Skeletal muscle tissue (tissue), 4 donors: ENCODE measurements around the gene TOB1. TPM values are rescaled to one million over a fixed set of nuclear protein-coding genes. Genes with fewer than 3 reads are reported as not detected.
A peak's percentile ranks its signal among the peaks of the same experiment; 100 is the strongest.
"Not testable (repeated sequence)": the region's sequence is repeated elsewhere in the genome, so short reads cannot be mapped to it uniquely, and the experiment has no call there.

Experiments
- H3K27ac ChIP-seq: one replicate; pipeline ENCODE4 v1.7.0; 2013; ENCODE audit warnings: mild to moderate bottlenecking, low read depth, low read length, inconsistent platforms
- H3K27me3 ChIP-seq, 3 donors: one replicate each; pipeline ENCODE4 v1.7.0; 2013; ENCODE audit warnings: low read length in 3 of 3; ENCODE audit not compliant: control insufficient read depth in 3 of 3, insufficient read depth in 3 of 3
- H3K36me3 ChIP-seq, 3 donors: one replicate each; pipeline ENCODE4 v1.7.0; 2013; ENCODE audit warnings: low read length in 3 of 3; ENCODE audit not compliant: control insufficient read depth in 3 of 3, insufficient read depth in 3 of 3
- H3K4me1 ChIP-seq, 3 donors: one replicate each; pipeline ENCODE4 v1.7.0; 2013; ENCODE audit warnings: low read length in 3 of 3, mild to moderate bottlenecking in 3 of 3; ENCODE audit not compliant: control insufficient read depth in 3 of 3, insufficient read depth in 3 of 3
- H3K4me3 ChIP-seq, 3 donors: one replicate each; pipeline ENCODE4 v1.7.0; 2013; ENCODE audit warnings: low read length in 3 of 3
- H3K9ac ChIP-seq, 3 donors: one replicate each; pipeline ENCODE4 v1.7.0; 2013; ENCODE audit warnings: low read length in 3 of 3, mild to moderate bottlenecking in 3 of 3, moderate library complexity in 2 of 3, low read depth in 1 of 3
- H3K9me3 ChIP-seq, 3 donors: one replicate each; pipeline ENCODE4 v1.7.0; 2013; ENCODE audit warnings: low read length in 3 of 3; ENCODE audit not compliant: control insufficient read depth in 3 of 3
- total RNA-seq: library from RNA; depleted of rRNA; stranded (reverse); fragments of >200 nt; gene quantifications from one replicate; pipeline ENCODE4 v1.2.3, GENCODE V29; 2014
- donor health status: Osteomylitis.

TOB1 gene
- total RNA-seq, 1 donor from 2014 or later = 27.1 TPM

- peaks cover 4 to 7% (median 5%) of the 10 kb centered on the region in 3 donors for H3K4me1 ChIP-seq
- H3K9ac ChIP-seq = no peak overlapping the region
- no peaks in the 10 kb centered on the region for H3K36me3 ChIP-seq
- no peak overlapping the region for H3K4me3 ChIP-seq
- no peaks in the 10 kb centered on the region for H3K9me3 ChIP-seq
- H3K27me3 ChIP-seq = no peaks in the 10 kb centered on the region
- H3K27ac ChIP-seq = no peak overlapping the region
These were observed 18.5 kb upstream of the TOB1 start for GRCh38 chr17:50884439-50885311.

- Histone ChIP-seq H3K27ac (no peak overlapping the region), H3K27me3 (no peaks in the 10 kb centered on the region), H3K9me3 (no peaks in the 10 kb centered on the region), H3K9ac (no peak overlapping the region), H3K36me3 (no peaks in the 10 kb centered on the region), H3K4me1 (peaks cover 3 to 5% (median 3%) of the 10 kb centered on the region in 3 donors), H3K4me3 (no peak overlapping the region)
These were observed 17.8 kb upstream of the TOB1 start for GRCh38 chr17:50883850-50884438.

- no peak overlapping the region for H3K4me3 ChIP-seq
- H3K9ac ChIP-seq = no peak overlapping the region
- no peak overlapping the region for H3K27ac ChIP-seq
- H3K36me3 ChIP-seq = no peaks in the 10 kb centered on the region
- no peaks in the 10 kb centered on the region for H3K9me3 ChIP-seq
- peaks cover 0 to 3% (median 2%) of the 10 kb centered on the region in 3 donors for H3K4me1 ChIP-seq
- no peaks in the 10 kb centered on the region for H3K27me3 ChIP-seq
These were observed 16.7 kb upstream of the TOB1 start for GRCh38 chr17:50882851-50883250.

GRCh38 chr17:50881182-50881581, 15.0 kb upstream of the TOB1 start:
- no peaks in the 10 kb centered on the region for H3K27me3 ChIP-seq
- no peaks in the 10 kb centered on the region for H3K9me3 ChIP-seq
- no peak overlapping the region for H3K9ac ChIP-seq

GRCh38 chr17:50879086-50879485, 12.9 kb upstream of the TOB1 start:
- no peaks in the 10 kb centered on the region for H3K4me1 ChIP-seq
- no peak overlapping the region for H3K27ac ChIP-seq
- no peaks in the 10 kb centered on the region for H3K27me3 ChIP-seq
- H3K36me3 ChIP-seq = no peaks in the 10 kb centered on the region
- H3K4me3 ChIP-seq = no peak overlapping the region
- H3K9ac ChIP-seq = no peak overlapping the region
- no peaks in the 10 kb centered on the region for H3K9me3 ChIP-seq

More at GRCh38 chr17:50881182-50881581, 15.0 kb upstream of the TOB1 start:
- H3K4me3 ChIP-seq = no peak overlapping the region
- no peak overlapping the region for H3K27ac ChIP-seq
- H3K36me3 ChIP-seq = no peaks in the 10 kb centered on the region
- H3K4me1 ChIP-seq = no peaks in the 10 kb centered on the region

- H3K36me3 ChIP-seq = no peaks in the 10 kb centered on the region
- H3K9me3 ChIP-seq = no peaks in the 10 kb centered on the region
- H3K4me1 ChIP-seq = peaks cover 4 to 6% (median 4%) of the 10 kb centered on the region in 3 donors
- H3K27me3 ChIP-seq = no peaks in the 10 kb centered on the region
- no peak overlapping the region for H3K27ac ChIP-seq
- H3K9ac ChIP-seq = no peak overlapping the region
- no peak overlapping the region for H3K4me3 ChIP-seq
These were observed 11.7 kb upstream of the TOB1 start for GRCh38 chr17:50877838-50878237.

- not testable (repeated sequence) for H3K9ac ChIP-seq, H3K4me3 ChIP-seq, H3K27ac ChIP-seq, H3K36me3 ChIP-seq, H3K27me3 ChIP-seq, H3K9me3 ChIP-seq
- H3K4me1 ChIP-seq = peaks cover 7 to 14% (median 9%) of the 10 kb centered on the region in 3 donors
These were observed 10.9 kb upstream of the TOB1 start for GRCh38 chr17:50877042-50877441.

GRCh38 chr17:50875074-50875473, 8.9 kb upstream of the TOB1 start:
- no peaks in the 10 kb centered on the region for H3K9me3 ChIP-seq
- H3K4me3 ChIP-seq = no peak overlapping the region
- H3K4me1 ChIP-seq = peaks cover 10 to 18% (median 12%) of the 10 kb centered on the region in 3 donors
- no peak overlapping the region for H3K27ac ChIP-seq
- H3K36me3 ChIP-seq = no peaks in the 10 kb centered on the region
- no peak overlapping the region for H3K9ac ChIP-seq
- H3K27me3 ChIP-seq = no peaks in the 10 kb centered on the region

- H3K36me3 ChIP-seq = no peaks in the 10 kb centered on the region
- H3K9ac ChIP-seq = peak overlapping the region in 2 of 3 donors; percentile 19 to 60
- H3K27me3 ChIP-seq = no peaks in the 10 kb centered on the region
- H3K27ac ChIP-seq = peak overlapping the region; percentile 31
- no peaks in the 10 kb centered on the region for H3K9me3 ChIP-seq
- peaks cover 13 to 23% (median 16%) of the 10 kb centered on the region in 3 donors for H3K4me1 ChIP-seq
- H3K4me3 ChIP-seq = no peak overlapping the region
These were observed 6.7 kb upstream of the TOB1 start for GRCh38 chr17:50872710-50873424.

GRCh38 chr17:50871898-50872297, 5.7 kb upstream of the TOB1 start:
- Histone ChIP-seq H3K27ac (no peak overlapping the region), H3K9me3 (no peaks in the 10 kb centered on the region), H3K9ac (no peak overlapping the region), H3K4me1 (peaks cover 13 to 23% (median 21%) of the 10 kb centered on the region in 3 donors), H3K4me3 (no peak overlapping the region), H3K27me3 (no peaks in the 10 kb centered on the region), H3K36me3 (no peaks in the 10 kb centered on the region)
